Measurements from ENCODE around the gene DNAJC6.
"Not testable (repeated sequence)": the region's sequence is repeated elsewhere in the genome, so short reads cannot be mapped to it uniquely, and the experiment has no call there.

The DNAJC6 gene

GRCh38 chr1:65435987-65436386 lies 126.6 kb downstream of the DNAJC6 start:
- no peak for DNase-seq

DNA sequence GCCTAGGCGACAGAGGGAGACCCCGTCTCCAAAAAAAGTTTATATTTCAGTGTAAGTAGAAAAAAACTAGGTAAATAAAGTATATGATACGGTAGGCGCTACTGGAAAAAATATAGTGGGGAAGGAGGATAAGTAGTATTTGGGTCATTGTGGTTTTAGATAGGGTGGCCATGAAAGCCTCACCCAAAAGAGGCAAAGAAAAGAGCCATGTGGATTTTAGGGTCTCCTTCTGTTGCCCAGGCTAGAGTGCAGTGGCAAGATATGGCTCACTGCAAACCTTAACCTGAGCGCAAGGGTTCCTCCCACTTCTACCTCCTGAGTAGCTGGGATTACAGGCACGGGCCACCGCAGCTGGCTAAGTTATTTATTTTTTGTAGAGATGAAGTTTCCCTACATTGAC lies 128.3 kb downstream of the DNAJC6 start:
- no peak for DNase-seq

- DNase-seq, result no peak
Measured at GRCh38 chr1:65440322-65440900, 131.1 kb downstream of the DNAJC6 start.

- DNase-seq, result no peak
Measured at GRCh38 chr1:65440915-65441314, 131.6 kb downstream of the DNAJC6 start.

DNA sequence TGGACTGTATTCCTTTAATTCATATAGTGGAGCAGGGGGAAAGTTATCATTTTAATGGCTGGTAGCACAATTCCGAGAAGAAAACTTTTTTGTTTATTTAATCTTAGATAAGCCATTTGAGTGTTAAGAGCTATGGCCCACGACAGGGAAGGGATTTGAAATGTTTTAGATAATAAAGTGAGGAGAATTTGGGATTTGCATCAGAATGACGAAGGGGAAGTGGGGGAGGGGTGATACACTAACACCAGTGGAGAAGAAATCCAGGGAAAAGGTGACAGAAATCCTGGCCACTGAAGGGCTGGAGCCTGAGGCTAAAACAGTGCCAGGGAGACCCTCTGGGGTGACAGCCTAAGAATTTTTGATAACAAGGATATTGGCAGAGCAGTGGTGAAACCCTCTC lies 132.1 kb downstream of the DNAJC6 start:
- no peak for DNase-seq

GRCh38 chr1:65442442-65442841 lies 133.1 kb downstream of the DNAJC6 start:
- no peak for DNase-seq

DNA sequence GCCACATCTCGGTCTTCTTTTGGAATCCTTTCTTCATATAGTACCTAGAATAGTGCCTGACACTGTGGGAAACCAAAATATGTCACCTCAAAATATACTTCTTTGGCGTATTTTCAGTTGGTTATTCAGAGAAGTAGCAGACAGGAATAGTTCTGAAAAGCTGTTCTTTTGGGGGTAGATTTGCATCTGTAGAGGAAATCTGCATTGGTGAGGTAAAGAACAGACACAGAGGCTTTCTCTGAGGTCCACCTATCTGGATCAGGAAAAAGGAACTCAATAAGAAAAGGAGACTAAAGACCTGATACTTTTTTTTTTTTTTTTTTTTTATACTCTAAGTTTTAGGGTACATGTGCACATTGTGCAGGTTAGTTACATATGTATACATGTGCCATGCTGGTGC lies 134.3 kb downstream of the DNAJC6 start:
- no peak for DNase-seq

DNA sequence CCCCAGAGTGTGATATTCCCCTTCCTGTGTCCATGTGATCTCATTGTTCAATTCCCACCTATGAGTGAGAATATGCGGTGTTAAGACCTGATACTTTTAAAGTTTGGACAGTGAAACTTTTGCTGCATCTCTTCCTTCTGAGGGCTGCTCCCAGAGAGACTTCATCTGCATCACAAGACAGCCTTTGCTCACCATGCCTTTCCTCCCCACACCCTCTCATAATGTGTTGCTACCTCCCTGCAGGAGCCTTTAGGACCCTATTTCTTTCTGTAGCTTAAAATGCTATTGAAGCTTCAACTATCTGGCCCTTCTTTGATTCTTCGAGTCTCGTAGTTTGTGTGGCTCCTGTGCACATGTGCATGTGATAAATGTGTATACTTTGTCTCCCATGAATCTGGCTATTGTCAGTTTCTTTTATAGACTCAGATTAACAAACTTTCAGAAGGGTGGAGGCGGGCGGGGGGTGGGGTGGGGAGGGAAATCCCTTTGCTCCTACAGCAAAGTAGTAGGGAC lies 134.8 kb downstream of the DNAJC6 start:
- DNase-seq, result no peak

- no peak for DNase-seq
Measured at GRCh38 chr1:65445837-65446236, 136.5 kb downstream of the DNAJC6 start.

DNA sequence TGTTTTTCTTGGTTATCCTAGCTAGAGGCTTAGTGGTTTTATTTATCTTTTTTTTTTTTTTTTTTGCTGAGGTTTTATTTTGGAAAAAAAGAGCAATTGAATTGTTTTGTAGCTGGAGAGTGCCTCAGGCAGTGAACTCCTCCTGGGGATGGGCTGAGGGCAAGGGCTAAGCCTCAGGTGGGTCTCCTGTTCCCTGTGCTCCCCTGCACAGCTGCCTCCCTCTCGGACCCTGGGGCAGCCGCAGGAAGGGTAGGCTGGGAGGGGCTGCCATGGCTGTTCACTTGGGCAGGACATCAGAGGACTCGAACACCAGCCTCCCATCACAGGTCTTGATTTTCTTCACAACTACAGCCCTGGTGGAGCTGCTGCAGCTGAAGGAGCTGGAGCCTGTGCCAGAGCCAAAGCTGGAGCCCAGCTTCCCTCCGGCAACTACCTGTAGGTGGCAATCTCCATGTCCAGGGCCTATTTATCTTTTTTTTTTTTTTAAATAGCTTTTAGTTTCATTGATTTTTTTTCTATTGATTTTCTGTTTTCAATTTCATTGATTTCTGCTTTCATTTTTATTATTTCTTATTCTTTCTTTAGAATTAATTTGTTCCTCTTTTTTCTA lies 140.0 kb downstream of the DNAJC6 start:
- DNase-seq, result no peak

DNA sequence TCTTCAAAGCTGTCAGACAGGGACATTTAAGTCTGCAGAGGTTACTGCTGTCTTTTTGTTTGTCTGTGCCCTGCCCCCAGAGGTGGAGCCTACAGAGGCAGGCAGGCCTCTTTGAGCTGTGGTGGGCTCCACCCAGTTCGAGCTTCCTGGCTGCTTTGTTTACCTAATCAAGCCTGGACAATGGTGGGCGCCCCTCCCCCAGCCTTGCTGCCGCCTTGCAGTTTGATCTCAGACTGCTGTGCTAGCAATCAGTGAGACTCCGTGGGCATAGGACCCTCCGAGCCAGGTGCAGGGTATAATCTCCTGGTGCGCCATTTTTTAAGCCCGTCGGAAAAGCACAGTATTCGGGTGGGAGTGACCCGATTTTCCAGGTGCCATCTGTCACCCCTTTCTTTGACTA lies 146.3 kb downstream of the DNAJC6 start:
- DNase-seq, result not testable (repeated sequence)

DNA sequence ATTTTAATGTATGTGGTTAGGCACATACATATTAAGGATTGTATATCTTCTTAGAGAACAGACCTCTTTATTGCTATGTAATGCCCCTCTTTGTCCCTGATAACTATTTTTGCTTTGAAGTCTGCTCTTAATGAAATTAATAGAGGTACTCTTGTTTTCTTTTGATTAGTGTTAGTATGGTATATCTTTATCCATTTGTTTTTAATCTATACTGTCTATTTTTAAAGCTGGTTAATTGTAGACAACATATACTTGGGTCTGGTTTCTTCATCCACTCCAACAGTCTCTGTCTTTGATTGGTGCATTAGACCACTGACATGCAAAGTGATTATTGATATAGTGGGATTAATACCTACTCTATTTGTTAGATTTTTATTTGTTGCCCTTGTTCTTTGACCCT lies 147.1 kb downstream of the DNAJC6 start:
- DNase-seq, result no peak

DNA sequence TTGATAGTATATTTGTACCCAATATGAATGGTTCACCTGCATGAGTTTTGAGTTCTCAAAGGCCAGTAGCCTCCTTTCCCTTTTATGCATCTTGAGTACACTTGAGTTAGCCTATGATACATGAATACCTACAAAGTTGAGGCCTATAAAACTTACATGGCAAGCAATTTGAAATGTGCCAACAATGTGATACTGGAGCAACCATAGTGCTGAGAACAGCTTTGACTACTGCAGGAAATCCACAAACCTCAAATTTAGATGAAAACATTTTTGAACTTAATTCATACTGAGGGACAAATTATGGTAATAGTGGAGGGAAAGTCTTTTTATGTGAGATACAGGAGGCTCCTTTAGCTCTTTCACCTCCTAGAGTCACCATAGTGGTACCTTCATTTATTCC lies 148.5 kb downstream of the DNAJC6 start:
- DNase-seq, result no peak

- DNase-seq, result no peak
Measured at GRCh38 chr1:65458730-65459396, 149.5 kb downstream of the DNAJC6 start.

GRCh38 chr1:65459397-65459768 lies 150.0 kb downstream of the DNAJC6 start:
- peak in 1 of 2 donors; percentile 8 for DNase-seq

Data from CD4-positive, alpha-beta T cell treated with Interleukin-4 for 1 hour (primary cell).